PC-9 (cell line): Measurements from ENCODE around the gene FHDC1. TPM values are rescaled to one million over a fixed set of nuclear protein-coding genes. Genes with fewer than 3 reads are reported as not detected.

Source experiments
- BruUV-seq: library from RNA; stranded (reverse); fragments of 400-500 nt; replicated peaks from 2 replicates; lab custom pipeline; 2021; lab: Mats Ljungman, UMichigan
- CTCF ChIA-PET: fragments of 300-600 bp; sonication (Branson Sonifier 250); formaldehyde crosslinking; loops from one replicate; lab custom pipeline; 2022; ENCODE audit warnings: antibody characterized with exemption; lab: Charles Lee
- POLR2A ChIA-PET: fragments of 300-600 bp; sonication (Branson Sonifier 250); formaldehyde crosslinking; loops from one replicate; lab custom pipeline; 2022; ENCODE audit warnings: antibody characterized with exemption; ENCODE audit not compliant: unreplicated experiment; lab: Charles Lee
- DNase-seq, 2 experiments: peaks; one replicate each; pipeline versions ENCODE4 v3.0.0 to v3.0.0-alpha.2; 2015 to 2022; ENCODE audit warnings: mixed read lengths in 1 of 2
- H2AFZ ChIP-seq: fragments of 200-600 bp; sonication (generic); 2 replicates; pipeline ENCODE4 v1.8.1; 2017; ENCODE audit warnings: antibody characterized with exemption
- H3F3A ChIP-seq: fragments of 200-600 bp; sonication (generic); 2 replicates; pipeline ENCODE4 v1.8.1; 2017; ENCODE audit warnings: antibody characterized with exemption, mild to moderate bottlenecking, low read depth; ENCODE audit not compliant: insufficient read depth
- H3K27ac ChIP-seq: fragments of 200-600 bp; sonication (generic); 2 replicates; pipeline ENCODE4 v1.6.1; 2016; ENCODE audit warnings: mixed run types
- H3K27me3 ChIP-seq: fragments of 200-600 bp; sonication (generic); 2 replicates; pipeline ENCODE4 v1.6.1; 2016; ENCODE audit warnings: low read depth, mixed run types; ENCODE audit not compliant: insufficient read depth
- H3K36me3 ChIP-seq: fragments of 200-600 bp; sonication (generic); 2 replicates; pipeline ENCODE4 v1.6.1; 2016; ENCODE audit warnings: low read depth, mixed run types
- H3K4me1 ChIP-seq: fragments of 200-600 bp; sonication (generic); replicated peaks from 2 replicates; pipeline ENCODE4 v1.6.1; 2016; ENCODE audit warnings: mixed run types; ENCODE audit not compliant: insufficient read depth
- H3K4me2 ChIP-seq: fragments of 200-600 bp; sonication (generic); 2 replicates; pipeline ENCODE4 v1.6.1; 2017; ENCODE audit warnings: mixed run types
- H3K4me3 ChIP-seq: fragments of 200-600 bp; sonication (generic); 2 replicates; pipeline ENCODE4 v1.6.1; 2016; ENCODE audit warnings: mixed run types
- H3K79me2 ChIP-seq: fragments of 200-600 bp; sonication (generic); 2 replicates; pipeline ENCODE4 v1.6.1; 2017; ENCODE audit warnings: low read depth, mixed run types
- H3K9me2 ChIP-seq: fragments of 200-600 bp; sonication (generic); 2 replicates; pipeline ENCODE4 v1.8.1; 2017; ENCODE audit warnings: mild to moderate bottlenecking; ENCODE audit not compliant: insufficient read depth
- H3K9me3 ChIP-seq: fragments of 200-600 bp; sonication (generic); 2 replicates; pipeline ENCODE4 v1.8.1; 2016; ENCODE audit warnings: low read depth; ENCODE audit not compliant: insufficient read depth
- H4K20me1 ChIP-seq: fragments of 200-600 bp; sonication (generic); 2 replicates; pipeline ENCODE4 v1.8.1; 2017; ENCODE audit not compliant: insufficient read depth
- EZH2 ChIP-seq: fragments of 200-600 bp; sonication (generic); IDR thresholded peaks from 2 replicates; pipeline ENCODE4 v1.8.0; 2017; ENCODE audit warnings: antibody characterized with exemption, low read depth
- intact Hi-C: fragments of 100-400 bp; cut with micrococcal nuclease; formaldehyde crosslinking; loops from one replicate; pipeline ENCODE4 v1.10.0; 2022; ENCODE audit not compliant: unreplicated experiment
- total RNA-seq: library from RNA; stranded (reverse); gene quantifications from 2 replicates; pipeline ENCODE4 v1.2.3, GENCODE V29; 2021
- TF ChIP-seq, protein P1 (sequence below): fragments of 200-600 bp; sonication (generic); conservative IDR thresholded peaks from 2 replicates; pipeline ENCODE4 v1.6.1; 2017; ENCODE audit warnings: mixed run types, antibody characterized with exemption, mild to moderate bottlenecking, moderate library complexity

Gene FHDC1
- total RNA-seq, 1 experiment from 2014 or later, result 17.4 TPM

DNA sequence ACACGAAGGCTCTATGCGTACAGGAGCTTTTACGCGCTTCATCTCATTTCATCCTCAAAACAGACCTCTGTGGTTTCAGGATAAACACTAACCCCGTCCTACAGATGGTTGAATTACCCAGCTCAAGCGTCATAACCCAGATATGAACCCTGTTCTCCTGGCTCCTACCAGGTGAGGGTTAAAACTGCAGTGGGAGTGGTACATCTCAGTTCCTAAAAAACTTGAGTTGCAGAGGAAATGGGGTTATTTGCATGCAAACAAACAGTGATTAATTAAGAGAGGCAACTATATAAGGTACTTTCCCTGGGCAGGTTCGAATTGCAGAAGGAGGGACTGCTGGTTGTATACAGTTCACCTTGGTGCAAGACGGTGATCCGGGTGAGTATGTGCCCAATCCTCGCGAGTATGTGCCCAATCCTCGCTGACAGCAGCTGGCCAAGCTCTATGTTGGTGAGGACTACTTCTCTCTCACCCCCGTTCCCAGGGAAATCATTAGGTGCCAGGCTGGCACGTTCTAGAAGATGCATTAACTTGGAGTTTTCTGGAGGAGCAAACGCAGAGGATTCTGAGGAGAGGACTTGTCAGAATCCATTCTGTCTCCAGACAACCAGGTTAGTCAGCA is 72.6 kb downstream of the FHDC1 start:
- H3K9me2 ChIP-seq, result no peaks in the 10 kb centered on the region
- H3K27me3 ChIP-seq, result no peaks in the 10 kb centered on the region
- BruUV-seq, result no TSS peak
- intact Hi-C loops, result no loop called here
- H2AFZ ChIP-seq, result no peak overlapping the region
- H3F3A ChIP-seq, result no peaks in the 10 kb centered on the region
- H4K20me1 ChIP-seq, result no peaks in the 10 kb centered on the region
- H3K4me2 ChIP-seq, result no peak overlapping the region
- ChIA-PET CTCF (no interaction called here), POLR2A (no interaction called here)
- no peaks in the 10 kb centered on the region for H3K79me2 ChIP-seq
- TF ChIP-seq, protein P1, sequence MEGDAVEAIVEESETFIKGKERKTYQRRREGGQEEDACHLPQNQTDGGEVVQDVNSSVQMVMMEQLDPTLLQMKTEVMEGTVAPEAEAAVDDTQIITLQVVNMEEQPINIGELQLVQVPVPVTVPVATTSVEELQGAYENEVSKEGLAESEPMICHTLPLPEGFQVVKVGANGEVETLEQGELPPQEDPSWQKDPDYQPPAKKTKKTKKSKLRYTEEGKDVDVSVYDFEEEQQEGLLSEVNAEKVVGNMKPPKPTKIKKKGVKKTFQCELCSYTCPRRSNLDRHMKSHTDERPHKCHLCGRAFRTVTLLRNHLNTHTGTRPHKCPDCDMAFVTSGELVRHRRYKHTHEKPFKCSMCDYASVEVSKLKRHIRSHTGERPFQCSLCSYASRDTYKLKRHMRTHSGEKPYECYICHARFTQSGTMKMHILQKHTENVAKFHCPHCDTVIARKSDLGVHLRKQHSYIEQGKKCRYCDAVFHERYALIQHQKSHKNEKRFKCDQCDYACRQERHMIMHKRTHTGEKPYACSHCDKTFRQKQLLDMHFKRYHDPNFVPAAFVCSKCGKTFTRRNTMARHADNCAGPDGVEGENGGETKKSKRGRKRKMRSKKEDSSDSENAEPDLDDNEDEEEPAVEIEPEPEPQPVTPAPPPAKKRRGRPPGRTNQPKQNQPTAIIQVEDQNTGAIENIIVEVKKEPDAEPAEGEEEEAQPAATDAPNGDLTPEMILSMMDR, result no peak
- no peak for TF ChIP-seq EZH2
- no peak for DNase-seq
- no peak overlapping the region for H3K27ac ChIP-seq
- H3K9me3 ChIP-seq, result no peaks in the 10 kb centered on the region
- no peak overlapping the region for H3K4me3 ChIP-seq
- no peaks in the 10 kb centered on the region for H3K36me3 ChIP-seq
- H3K4me1 ChIP-seq, result no peaks in the 10 kb centered on the region

DNA sequence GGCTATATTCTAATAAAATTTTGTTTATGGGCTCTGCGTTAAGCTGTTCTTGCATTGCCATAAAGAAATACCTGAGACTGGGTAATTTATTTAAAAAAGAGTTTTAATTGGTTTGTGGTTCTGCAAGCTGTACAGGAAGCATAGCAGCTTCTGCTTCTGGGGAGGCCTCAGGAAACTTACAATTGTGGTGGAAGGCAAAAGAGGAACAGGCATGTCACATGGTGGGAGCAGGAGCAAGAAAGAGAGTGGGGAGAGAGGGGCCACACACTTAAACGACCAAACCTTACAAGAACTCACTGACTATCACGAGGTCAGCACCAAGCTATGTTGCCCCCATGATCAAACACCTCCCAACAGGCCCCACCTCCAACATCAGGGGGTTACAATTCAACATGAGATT is 74.0 kb downstream of the FHDC1 start:
- Histone ChIP-seq H3K79me2 (no peaks in the 10 kb centered on the region), H3K36me3 (no peaks in the 10 kb centered on the region), H3K4me1 (no peaks in the 10 kb centered on the region), H3K4me2 (no peak overlapping the region), H3K4me3 (no peak overlapping the region), H3K9me3 (no peaks in the 10 kb centered on the region), H3K27ac (no peak overlapping the region), H3F3A (no peaks in the 10 kb centered on the region), H2AFZ (no peak overlapping the region), H4K20me1 (no peaks in the 10 kb centered on the region), H3K9me2 (no peaks in the 10 kb centered on the region), H3K27me3 (no peaks in the 10 kb centered on the region)
- no peak for TF ChIP-seq EZH2
- TF ChIP-seq, protein P1, result no peak
- BruUV-seq, result no TSS peak
- ChIA-PET POLR2A (no interaction called here), CTCF (no interaction called here)
- intact Hi-C loops, result no loop called here
- DNase-seq, result no peak

DNA sequence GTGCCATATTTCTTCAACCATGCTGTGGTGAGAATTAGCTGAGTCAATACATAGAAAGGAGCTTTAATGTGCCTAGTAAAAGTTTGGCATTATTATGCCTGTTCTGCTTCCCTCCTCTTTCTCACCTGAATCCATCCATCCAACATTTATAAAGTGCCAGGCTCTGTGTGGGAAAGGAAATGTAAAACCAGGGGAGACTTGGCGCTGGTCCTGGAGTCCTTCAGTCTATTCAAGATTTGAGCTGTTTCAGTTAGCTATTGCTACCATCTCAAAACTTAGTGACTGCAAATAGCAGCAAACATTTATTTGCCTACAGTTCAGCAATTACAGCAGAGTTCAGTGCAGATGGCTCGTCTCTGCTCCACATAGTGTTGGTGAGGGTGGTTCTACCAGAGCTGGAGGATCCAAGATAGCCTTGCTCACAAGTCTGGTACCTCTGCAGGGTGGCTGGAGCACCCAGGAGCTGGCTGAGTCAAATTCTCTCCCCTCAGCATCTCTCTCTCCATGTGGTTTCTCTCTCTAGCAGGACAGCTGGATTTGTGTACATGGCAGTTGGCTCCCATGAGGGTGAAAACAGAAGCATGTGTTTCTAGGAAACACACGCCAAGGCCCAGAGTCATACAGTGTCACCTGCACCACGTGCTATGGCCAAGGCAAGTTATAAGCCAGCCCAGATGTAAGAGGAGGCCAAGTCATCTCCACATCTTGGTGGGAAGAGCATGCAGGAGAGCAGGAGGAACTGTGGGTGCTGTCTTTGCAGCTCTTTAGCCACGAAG is 77.3 kb downstream of the FHDC1 start:
- no peaks in the 10 kb centered on the region for H3F3A ChIP-seq
- DNase-seq, result no peak
- CTCF ChIA-PET, result no interaction called here
- no peaks in the 10 kb centered on the region for H4K20me1 ChIP-seq
- no peak for TF ChIP-seq EZH2
- TF ChIP-seq, protein P1, result no peak
- H3K4me2 ChIP-seq, result no peak overlapping the region
- no peaks in the 10 kb centered on the region for H3K79me2 ChIP-seq
- no peaks in the 10 kb centered on the region for H3K36me3 ChIP-seq
- POLR2A ChIA-PET, result interaction anchor here (0.7 kb wide), 1 partner anchor 122 kb away, joined by 3 read pairs; no protein-coding TSS in a partner anchor
- no TSS peak for BruUV-seq
- intact Hi-C loops, result no loop called here
- no peaks in the 10 kb centered on the region for H3K4me1 ChIP-seq
- H2AFZ ChIP-seq, result no peak overlapping the region; the same call in 1 of the 2 replicates
- no peak overlapping the region for H3K4me3 ChIP-seq
- H3K9me3 ChIP-seq, result no peaks in the 10 kb centered on the region
- no peaks in the 10 kb centered on the region for H3K9me2 ChIP-seq
- H3K27ac ChIP-seq, result no peak overlapping the region
- no peaks in the 10 kb centered on the region for H3K27me3 ChIP-seq
